Activated CD4-positive, alpha-beta T cell treated with anti-CD3 and anti-CD28 coated beads, Interleukin-10, Interleukin-2, amounts not matched to agents 100 ng/mL and 50 ng/mL, durations not matched to agents 16 hours and 8 hours (primary cell): ENCODE measurements around the gene PIAS2.
"Not testable (repeated sequence)": the region's sequence is repeated elsewhere in the genome, so short reads cannot be mapped to it uniquely, and the experiment has no call there.

Experiments used
- DNase-seq: peaks from one replicate; pipeline ENCODE4 v3.0.0-alpha.2; 2020

The PIAS2 gene

DNA sequence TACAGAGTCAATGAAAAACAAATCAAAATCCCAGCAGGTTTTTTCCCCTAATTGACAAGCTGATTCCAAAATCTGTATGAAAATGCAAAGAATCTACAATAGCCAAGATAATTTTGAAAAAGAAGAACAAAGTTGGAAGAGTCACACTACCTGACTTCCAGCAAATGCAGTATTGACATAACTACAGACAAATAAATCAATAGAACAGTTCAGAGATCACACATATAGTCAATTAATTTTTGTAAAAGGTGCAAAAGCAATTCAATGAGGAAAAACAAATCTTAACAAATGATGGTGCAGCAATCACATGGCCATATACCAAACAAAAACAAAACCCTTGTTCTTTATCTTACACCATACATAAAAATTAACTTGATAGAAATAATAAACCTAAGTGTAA lies 85.9 kb downstream of the PIAS2 start:
- no peak for DNase-seq

DNA sequence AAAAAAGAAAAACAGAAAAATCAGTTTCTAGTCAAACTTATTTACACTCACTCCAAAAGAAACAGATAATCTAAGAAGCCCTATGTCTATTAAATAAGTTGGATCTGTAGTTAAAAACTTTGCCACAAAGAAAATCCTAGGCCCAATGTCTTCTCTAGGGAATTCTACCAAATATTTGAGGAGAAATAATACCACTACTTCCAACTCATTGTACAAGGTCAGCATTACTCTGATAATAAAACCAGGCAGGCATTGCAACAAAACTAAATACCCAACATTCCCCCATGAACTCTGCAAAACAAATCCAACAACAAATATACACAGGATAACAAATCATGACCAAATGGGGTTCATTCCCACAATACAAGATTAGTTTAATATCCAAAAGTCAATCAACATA lies 86.7 kb downstream of the PIAS2 start:
- DNase-seq: no peak

DNA sequence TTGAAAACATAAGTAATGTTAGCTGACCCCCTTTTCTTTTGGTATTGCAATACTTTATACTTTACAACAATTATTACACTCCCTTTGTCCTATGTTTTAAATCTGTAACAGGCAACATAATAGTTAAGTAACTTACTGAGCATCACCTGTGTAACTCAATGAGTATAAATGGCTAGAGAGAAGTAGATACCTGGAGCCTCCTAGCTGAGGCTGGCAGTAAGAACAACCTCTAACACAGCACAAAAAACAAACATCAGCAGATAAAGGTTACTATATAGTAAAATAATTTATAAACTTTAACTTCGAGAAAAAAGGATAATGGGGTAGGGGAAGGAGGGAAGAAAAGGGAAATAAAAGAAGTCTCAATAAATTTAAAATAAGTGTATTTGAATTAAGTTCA lies 87.4 kb downstream of the PIAS2 start:
- no peak for DNase-seq

DNA sequence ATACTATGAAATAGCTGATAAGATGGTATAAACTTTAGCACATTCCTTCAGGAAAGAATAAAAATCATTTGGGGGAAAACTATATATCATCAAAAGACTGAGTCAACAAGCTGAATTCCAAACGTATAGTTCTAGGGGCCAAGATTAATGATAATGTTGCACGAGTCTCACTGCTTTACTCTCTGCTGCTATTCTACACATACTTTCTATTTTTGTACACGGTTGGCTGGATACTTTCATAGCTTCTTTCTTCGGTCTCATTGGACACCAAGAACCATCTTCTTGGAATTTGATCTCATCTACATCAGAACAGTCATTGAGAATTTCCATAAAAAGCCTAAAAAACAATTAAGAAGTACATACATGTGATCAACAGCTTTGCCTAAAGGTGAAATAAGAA lies 87.8 kb downstream of the PIAS2 start:
- no peak for DNase-seq

DNA sequence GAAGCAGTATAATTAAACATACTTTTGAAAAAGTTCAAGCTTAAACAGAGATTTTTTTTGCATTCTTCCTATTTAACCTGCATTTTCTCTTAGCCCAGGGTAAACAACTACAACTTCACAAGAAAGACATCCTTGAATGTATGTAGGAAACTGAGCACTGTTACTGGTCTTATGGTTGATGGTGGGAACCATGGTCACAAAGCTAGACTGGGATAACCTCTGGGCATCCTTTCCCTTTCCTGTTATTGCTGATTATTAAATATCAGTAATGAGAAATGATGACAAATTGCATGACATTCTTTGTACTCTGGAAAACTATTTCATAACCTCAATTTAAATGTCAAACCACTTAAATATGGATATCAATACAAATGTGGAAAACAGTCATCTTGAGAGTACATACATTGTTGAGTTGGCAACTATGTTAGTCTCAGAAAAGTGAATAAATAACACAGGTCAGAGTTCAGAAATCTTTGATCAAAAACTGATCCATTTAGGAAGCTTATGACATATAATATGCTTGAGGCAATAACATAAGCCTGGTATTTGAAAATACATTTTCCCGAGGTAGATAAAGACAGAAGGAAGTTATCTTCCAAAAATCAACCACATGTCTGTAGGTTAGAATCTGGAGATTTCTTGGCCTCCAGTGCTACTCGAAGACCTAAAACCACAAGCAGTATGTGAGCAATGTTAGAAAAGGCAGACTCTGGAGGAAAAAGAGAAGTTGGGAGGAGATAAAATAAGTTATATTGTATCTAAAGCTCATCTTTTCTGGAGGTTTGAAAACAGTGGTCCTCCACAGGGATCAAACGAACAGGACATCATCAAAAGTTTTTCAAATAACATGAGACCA lies 95.2 kb downstream of the PIAS2 start:
- peak; percentile 16 for DNase-seq

DNA sequence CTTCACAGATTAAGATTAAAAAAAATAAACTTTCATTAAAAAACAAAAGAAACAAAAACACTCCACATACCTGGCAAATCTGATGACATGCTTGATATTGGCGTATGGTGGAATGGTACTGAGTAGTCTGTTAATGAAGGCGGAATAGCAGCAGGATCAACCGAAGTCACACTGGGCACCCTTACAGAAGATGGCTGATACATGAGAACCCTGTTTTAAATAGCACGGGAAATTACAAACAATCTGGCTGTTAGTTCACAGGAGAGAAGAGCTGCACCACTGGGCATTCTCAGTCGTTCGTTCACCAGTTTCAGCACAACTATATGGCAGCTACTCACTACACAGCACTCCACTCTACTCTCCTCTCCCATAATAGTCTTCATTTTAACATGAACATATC lies 96.4 kb downstream of the PIAS2 start:
- no peak for DNase-seq

DNA sequence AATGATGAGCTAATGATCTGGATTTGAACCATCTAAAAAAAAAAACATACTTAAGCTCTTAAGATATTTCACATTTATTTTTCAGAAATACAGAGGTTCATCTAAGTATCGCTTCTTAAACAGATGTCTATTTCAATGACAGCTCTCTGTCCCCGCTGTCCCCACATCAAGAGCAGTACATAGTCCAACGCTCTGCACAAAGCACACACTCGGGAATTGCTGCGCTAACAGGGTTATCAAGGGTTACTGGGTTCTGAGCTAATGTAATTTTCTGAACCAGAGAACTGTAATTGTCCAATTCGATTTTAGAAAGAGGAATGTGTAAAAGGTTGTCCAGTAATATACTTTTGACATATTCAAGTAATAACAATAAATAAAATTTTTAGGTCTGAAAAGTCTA lies 101.6 kb downstream of the PIAS2 start:
- no peak for DNase-seq

DNA sequence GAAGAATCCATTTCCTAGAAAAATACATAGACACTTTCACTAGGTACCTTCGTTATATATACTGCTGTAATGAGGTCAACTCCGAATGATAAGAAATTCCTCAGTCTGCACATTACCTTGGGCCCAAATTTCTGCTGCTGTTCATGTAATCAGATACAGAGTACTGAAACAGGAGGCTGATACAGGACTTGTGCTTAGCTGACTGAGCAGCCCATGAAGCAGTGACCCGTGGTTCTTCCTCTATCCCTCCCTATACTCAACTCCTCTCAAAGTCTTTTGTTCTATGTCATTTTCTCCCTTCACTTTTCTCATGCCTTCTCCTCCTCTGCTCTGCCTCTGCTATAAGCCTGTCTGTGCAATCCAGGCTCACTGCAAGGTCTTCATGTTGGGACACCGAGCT lies 102.9 kb downstream of the PIAS2 start:
- DNase-seq: no peak

DNA sequence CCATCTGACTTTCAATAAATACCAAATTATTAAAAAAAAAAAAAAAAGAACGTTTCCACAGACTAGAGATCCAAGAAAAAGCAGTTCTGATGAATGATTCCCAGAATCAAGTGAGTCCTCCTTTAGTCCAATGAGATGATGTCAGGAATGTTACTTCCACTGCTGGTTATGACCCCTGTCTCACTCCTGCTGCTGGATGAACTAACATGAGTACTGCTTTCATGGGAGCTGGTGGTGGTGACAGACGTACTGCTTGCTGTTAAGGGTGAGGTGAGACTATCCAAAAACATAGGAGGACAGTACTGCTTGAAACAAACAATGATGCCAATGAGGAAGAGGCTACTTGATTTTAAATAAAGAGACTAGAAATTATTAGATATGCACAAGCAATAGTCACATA lies 105.0 kb downstream of the PIAS2 start:
- DNase-seq: no peak

DNA sequence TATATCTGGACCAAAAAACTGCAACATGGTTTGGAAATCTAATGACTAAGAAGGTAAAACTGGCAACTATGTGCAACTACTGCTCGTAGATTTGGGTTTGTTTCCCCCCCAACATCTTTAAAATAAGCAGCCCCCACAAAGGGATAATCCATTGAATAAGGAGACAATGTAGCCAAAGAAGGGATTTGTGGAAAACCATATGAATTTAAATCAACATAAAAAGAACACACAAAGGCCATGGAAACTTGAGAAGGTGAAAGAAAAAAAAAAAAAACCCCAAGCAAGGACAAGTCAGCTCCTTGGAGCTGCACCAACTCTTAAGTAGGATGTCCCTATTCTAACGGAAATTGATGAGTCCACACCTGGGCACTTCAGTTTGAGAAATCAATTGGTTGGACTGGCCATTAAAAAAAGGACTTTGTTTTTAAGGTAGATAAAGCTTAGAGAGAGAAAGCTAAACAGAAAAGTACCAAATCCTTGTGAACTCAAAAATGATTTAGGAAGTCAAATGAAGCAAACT lies 106.8 kb downstream of the PIAS2 start:
- no peak for DNase-seq

DNA sequence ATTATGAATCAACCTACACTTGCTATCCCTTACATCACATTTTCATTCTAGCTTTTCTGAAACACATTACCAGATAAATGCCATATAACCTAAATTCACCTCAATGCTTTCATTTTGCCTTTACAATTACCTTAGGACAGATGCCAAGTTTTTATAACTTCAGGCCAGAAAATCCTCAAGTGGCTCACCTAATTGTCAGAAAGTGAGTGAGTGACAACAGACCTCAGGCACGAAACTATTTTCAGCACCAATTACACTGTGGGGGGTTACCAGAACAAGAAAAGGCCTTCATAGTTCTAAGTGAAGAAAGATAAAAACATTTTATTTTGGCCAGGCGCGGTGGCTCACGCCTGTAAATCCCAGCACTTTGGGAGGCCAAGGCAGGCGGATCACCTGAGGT lies 108.2 kb downstream of the PIAS2 start:
- no peak for DNase-seq

DNA sequence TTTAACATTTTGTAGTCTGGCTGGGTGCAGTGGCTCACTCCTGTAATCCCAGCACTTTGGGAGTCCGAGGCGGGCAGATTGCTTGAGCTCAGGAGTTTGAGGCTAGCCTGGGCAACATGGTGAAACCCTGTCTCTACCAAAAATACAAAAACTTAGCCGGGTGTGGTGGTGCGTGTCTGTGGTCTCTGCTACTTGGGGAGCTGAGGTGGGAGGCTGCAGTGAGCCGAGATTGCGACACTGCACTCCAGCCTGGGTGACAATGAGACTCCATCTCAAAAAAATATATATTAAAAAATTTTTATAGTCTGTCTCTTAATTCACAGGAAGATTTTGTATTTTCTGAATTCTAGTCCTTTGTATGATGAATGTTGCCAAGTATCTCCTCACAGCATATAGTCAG lies 121.4 kb downstream of the PIAS2 start:
- DNase-seq: not testable (repeated sequence)

DNA sequence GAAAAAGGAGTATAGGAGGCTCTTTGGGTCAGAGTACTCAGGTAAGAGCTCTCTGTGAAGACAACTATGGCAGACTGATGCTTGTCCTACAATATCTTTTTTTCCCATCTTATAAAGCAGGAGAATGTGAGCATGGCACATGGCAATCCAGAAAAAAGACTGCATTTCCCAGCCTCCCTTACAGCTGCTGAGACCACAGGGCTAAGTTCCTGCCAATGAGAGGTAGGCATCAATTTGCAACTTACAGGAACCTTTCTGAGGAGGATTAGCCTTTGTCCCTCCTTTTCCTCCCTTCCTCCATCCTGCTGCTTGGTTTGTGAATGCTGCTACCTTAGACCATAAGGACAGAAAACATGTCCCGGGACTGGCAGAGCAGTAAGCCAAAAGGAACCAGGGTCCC lies 122.7 kb downstream of the PIAS2 start:
- no peak for DNase-seq

DNA sequence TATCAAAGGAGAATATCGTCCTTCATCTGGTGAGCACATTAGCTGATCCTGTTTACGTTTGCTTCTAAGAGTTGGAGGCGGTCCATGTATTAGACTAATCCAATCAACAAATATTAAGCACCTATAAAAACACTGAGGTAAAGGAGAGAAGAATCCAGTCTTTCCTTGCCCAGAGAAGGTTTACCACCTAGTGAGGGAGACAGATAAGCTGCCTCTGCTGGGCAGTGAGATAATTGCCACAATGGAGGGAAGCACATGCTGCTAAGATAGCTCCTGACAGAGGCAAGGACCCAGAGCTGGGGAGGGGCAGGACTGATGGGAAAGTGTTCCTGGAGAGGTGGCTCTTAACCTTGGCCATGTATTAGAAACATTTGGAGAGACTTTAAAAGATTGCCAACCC lies 123.7 kb downstream of the PIAS2 start:
- DNase-seq: no peak

DNA sequence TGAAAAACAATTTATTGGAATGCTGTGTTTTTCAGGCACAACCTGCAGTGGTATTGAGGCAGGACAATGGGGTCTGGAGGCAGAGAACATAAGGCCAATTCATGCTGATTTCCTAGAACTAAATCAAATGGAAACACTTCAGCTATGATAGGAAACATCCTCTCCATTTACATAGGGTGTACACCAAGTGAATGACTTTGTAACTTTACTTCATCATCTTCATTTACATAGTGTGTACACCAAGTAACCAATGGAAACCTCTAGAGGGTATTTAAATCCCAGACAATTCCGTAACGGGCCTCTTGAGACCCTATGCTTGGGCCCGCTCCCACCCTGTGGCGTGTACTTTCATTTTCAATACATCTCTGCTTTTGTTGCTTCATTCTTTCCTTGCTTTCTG lies 128.2 kb downstream of the PIAS2 start:
- DNase-seq: no peak

DNA sequence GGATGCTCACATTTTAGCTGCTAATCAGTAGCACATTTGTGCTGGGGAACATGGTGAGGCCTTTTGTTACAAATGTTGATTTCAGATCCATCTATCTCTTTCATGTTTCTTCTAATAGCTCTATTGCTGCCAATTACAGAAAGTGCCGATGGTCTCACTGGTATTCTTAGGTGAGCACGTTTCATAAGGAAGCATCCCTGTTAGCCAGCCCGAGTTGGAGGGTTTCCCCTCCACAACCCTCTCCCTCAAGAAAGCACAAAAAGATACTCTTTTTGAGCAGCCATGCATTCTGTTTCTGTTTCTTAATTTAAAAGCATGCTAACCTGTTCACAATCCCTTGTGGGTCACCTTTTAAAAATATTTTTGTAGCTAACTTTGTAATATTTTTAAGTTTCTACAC lies 129.6 kb downstream of the PIAS2 start:
- DNase-seq: no peak

DNA sequence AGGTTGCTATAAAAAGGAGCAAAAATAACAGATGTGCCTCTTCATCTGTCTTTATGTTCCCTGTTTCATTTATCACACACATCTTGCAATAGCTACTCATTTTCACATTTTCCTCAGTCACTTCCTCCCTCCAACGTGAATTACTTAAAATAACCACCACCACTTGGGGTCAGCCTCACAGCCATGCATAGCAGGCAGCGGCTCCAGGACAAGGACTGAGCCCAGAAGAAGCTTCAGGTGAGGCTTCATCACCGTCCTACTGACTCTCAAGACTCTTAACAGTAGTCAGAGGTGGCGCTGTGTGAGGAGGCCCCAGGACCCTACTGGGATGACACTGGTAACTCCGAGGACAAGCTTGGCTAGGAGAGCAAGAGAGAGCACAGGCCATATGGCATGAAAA lies 144.9 kb downstream of the PIAS2 start:
- DNase-seq: no peak

DNA sequence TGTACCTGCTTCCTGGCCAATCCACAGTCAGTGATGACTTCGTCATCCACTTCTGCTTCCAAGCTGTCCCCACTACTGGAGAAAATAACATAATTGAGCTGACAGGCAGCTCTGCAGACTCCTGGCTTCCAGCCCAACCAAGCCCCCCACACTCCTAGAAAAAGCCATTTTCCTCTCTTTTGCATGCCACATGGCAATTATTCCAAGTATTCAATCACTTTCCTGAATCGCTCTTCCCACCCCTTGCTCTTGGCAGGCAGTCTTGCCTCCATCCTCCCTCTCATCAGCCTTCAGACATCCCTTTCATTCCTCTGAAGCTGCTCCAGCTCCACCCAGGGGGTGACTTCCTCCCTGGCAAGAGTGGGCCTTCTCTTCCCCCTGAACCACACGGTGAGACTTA lies 146.2 kb downstream of the PIAS2 start:
- DNase-seq: no peak

DNA sequence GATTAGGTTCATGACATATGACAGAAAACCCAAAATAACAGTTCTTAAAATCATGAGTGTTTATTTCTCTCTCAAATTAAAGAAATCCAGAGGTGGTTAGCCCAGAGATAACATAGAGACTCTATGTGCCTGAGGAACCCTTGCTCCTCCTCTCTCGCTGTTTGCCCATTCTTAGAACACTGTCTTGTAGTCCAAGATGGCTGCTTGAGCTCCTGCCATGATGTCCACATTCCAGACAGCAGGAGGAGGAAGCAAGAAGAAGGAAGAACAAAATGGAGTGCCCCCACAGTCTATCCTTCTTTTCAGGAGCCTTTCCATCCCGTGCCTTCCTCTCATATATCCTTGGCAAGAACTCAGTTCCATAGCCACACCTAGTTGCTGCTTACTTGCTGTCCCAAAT lies 146.6 kb downstream of the PIAS2 start:
- no peak for DNase-seq

DNA sequence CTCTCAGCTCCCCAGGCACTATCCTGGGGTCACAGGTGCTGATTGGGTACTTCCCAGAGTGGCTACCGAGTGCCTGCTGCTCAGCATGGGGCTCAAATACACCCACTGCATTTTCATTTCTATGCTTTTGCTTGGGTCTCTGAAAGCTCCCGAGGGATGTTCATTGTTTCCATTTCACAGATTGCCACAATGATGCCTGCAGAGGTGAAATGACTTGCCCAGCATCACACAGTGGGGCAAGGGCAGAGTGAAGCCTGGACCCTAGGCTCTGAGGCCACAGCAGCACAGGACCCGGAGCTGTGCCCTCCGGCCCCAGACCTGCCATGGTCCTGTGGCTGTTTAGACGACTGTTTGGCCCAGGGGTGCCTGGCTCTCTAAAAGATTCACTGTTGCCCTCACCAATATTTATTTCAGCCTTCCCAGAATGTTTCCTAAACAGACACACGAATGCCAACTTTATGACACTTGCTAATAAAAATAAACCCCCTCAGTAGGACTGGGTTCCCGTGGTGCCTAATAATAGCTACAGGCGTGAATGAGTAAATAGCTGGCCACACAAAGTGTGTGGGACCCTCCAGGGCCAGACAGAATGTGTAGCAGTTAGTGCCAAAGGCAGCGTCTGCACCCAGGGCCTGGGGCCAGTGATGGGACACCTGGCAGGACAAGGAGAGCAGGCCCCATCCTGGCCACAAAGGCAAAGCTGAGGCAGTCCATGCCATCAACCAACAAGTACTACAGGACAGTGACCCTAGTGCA lies 149.0 kb downstream of the PIAS2 start:
- no peak for DNase-seq

DNA sequence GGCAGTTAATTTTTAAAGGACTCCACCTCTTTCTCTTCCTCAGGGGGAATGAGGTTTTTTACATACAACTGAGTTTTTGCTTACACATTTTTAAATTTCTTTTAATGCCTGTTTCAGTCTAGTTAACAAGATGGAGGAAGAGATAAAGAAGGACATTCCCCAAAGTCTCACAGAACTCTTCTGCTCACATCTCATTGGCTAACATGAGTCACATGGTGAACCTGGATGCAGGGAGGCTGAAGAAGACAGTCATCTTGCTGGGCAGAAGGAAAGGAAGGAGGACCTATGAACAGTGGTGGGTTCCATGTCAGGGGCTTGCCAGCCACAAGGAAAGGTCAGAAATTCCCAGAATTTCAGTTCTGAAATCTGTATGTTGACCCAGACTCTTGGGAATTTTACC lies 150.1 kb downstream of the PIAS2 start:
- no peak for DNase-seq

DNA sequence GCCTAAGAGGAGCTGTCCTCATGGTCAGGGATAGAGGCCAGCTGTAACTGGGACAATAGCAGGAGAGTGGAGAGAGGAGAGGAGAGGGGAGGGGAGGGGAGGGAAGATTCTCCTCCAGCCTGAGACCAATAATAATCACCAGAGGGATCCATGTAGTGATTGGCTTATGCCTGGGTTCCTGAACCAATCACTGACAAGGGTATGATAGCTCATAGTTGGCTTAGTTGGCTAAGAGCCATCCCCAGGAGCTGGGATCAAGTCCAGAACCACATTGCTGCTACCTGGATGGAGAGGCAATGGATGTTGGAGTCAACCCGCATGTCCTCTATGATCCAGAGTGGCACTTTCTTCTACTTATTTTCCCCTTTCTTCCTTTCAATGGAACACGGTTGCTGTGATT lies 152.7 kb downstream of the PIAS2 start:
- DNase-seq: no peak

DNA sequence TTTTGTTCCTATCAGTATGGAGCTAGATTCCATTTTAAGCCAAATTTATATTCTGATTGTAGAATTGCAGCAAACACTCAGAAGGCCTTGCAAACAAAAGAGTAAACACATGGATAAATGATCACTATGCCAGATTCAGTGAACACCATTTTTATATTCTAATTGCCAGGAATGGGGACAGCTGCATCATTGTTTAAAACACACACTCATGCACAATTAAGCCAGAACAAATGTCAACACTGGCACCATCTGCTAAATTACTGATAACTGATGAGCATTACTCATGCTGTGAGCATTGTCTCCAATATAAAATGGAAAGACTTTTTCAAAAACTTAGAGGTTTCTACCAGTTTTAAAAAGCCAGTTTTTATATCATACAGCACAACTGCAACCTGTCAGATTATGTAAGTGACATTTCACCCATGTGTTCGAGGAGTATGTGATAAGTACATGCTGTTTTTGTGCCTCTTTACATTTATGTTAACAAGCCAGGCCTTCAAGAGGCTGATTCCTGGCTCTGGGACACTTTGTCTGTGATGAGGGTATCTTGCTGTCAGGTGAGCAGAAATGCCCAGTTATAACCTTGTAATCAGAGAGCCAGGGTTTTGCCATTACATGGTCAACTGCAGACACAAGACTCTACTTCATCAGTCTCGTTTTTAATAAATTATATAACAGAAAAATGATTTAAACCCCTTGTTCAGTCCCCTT lies 156.1 kb downstream of the PIAS2 start:
- no peak for DNase-seq

DNA sequence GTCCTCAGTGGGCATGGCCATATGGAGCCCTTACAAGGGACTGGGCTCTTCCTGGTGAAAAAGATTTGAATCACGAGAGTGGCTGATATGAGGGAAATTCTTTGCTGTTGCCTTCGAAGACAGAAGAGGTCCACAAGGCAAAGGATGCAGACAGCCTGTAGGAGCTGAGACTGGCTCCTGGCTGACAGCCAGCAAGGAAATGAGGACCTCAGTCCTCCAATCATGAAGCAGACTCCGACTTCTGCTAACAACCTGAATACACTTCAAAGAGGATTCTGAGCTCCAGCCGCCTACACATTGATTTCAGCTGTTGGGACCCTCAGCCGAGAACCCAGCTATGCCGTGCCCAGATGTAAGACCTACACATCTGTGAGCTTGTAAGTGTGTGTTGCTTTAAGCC lies 157.4 kb downstream of the PIAS2 start:
- DNase-seq: no peak
